DOHH2 (cell line): ENCODE measurements around the gene ANP32B.

ENCODE experiments used
- H3F3A ChIP-seq: fragments of 200-600 bp; sonication (generic), shearing (Covaris generic); 2 replicates; pipeline ENCODE4 v1.6.0; 2016; ENCODE audit warnings: antibody characterized with exemption, mild to moderate bottlenecking; ENCODE audit not compliant: control insufficient read depth, insufficient read depth
- H3K27ac ChIP-seq: fragments of 200-600 bp; sonication (generic); 2 replicates; pipeline ENCODE4 v1.5.1; 2014; ENCODE audit warnings: low read depth, mild to moderate bottlenecking, low read length, moderate library complexity
- H3K27me3 ChIP-seq: fragments of 200-600 bp; sonication (generic); 2 replicates; pipeline ENCODE4 v1.6.1; 2014; ENCODE audit warnings: mild to moderate bottlenecking, low read length, mixed read lengths; ENCODE audit not compliant: control insufficient read depth
- H3K36me3 ChIP-seq: fragments of 200-600 bp; sonication (generic); 2 replicates; pipeline ENCODE4 v1.6.1; 2014; ENCODE audit warnings: mild to moderate bottlenecking, low read length, moderate library complexity, mixed read lengths; ENCODE audit not compliant: control insufficient read depth
- H3K4me1 ChIP-seq: fragments of 200-600 bp; sonication (generic); 2 replicates; pipeline ENCODE4 v1.6.1; 2014; ENCODE audit warnings: mild to moderate bottlenecking, low read length, mixed read lengths; ENCODE audit not compliant: control insufficient read depth
- H3K4me2 ChIP-seq: fragments of 200-600 bp; sonication (generic); 2 replicates; pipeline ENCODE4 v1.6.0; 2014; ENCODE audit warnings: mild to moderate bottlenecking, low read length, moderate library complexity
- H3K4me3 ChIP-seq: fragments of 200-600 bp; sonication (generic); 2 replicates; pipeline ENCODE4 v1.5.1; 2014; ENCODE audit warnings: mild to moderate bottlenecking, low read length, mixed read lengths
- H3K79me2 ChIP-seq: fragments of 200-600 bp; sonication (generic); 2 replicates; pipeline ENCODE4 v1.6.1; 2014; ENCODE audit warnings: mild to moderate bottlenecking, low read length, mixed read lengths; ENCODE audit not compliant: control insufficient read depth
- H3K9me2 ChIP-seq: fragments of 200-600 bp; sonication (generic); replicated peaks from 2 replicates; pipeline ENCODE4 v1.6.1; 2014; ENCODE audit warnings: mild to moderate bottlenecking, low read length, mixed read lengths; ENCODE audit not compliant: control insufficient read depth
- H3K9me3 ChIP-seq: fragments of 200-600 bp; sonication (generic); 2 replicates; pipeline ENCODE4 v1.6.1; 2014; ENCODE audit warnings: antibody characterized with exemption, low read length, mixed read lengths; ENCODE audit not compliant: control insufficient read depth, insufficient read depth
- H4K20me1 ChIP-seq: fragments of 200-600 bp; sonication (generic); 2 replicates; pipeline ENCODE4 v1.6.0; 2014; ENCODE audit warnings: low read depth, mild to moderate bottlenecking, antibody characterized with exemption, low read length, moderate library complexity; ENCODE audit not compliant: control insufficient read depth, insufficient read depth
- EZH2phosphoT487 ChIP-seq: fragments of 200-600 bp; sonication (generic); IDR thresholded peaks from 2 replicates; pipeline ENCODE4 v1.6.1; 2017; ENCODE audit warnings: borderline replicate concordance, mild to moderate bottlenecking, antibody characterized with exemption, low read length, moderate library complexity, mixed read lengths
- TF ChIP-seq, protein P1 (sequence below): fragments of 200-600 bp; sonication (generic); IDR thresholded peaks from one replicate; pipeline ENCODE4 v1.5.1; 2014; ENCODE audit warnings: antibody characterized with exemption, mild to moderate bottlenecking, low read depth, low read length; ENCODE audit not compliant: poor library complexity, severe bottlenecking

The ANP32B gene

DNA sequence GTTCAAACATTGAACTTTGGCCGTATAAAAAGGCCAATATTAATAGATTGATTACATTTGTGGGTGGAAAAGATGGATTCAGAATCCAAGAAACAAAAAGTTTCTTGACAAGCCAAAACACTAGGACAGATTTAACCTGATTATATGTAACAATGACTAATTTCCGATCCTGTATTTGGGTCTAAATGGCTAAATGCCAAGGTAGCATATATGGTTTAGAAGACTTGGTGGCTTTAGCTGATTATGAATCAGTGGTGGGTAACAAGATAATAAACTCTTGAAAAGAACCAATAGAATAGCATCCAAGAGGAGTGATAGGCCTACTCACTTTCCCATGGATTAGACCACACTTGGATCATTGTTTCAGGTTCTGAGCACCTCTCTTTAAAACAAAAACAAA lies 21.8 kb upstream of the ANP32B start:
- Histone ChIP-seq H3K9me3 (no peaks in the 10 kb centered on the region), H3K4me3 (no peak overlapping the region), H3K79me2 (no peaks in the 10 kb centered on the region), H3F3A (0 out of 2 replicates have a peak, but pooled peaks cover 2% of the 10 kb centered on the region), H3K27me3 (no peaks in the 10 kb centered on the region), H4K20me1 (no peaks in the 10 kb centered on the region), H3K4me2 (no peak overlapping the region), H3K9me2 (no peaks in the 10 kb centered on the region), H3K4me1 (peaks cover 6% of the 10 kb centered on the region), H3K27ac (no peak overlapping the region), H3K36me3 (no peaks in the 10 kb centered on the region)
- TF ChIP-seq EZH2phosphoT487, result no peak
- TF ChIP-seq, protein P1, sequence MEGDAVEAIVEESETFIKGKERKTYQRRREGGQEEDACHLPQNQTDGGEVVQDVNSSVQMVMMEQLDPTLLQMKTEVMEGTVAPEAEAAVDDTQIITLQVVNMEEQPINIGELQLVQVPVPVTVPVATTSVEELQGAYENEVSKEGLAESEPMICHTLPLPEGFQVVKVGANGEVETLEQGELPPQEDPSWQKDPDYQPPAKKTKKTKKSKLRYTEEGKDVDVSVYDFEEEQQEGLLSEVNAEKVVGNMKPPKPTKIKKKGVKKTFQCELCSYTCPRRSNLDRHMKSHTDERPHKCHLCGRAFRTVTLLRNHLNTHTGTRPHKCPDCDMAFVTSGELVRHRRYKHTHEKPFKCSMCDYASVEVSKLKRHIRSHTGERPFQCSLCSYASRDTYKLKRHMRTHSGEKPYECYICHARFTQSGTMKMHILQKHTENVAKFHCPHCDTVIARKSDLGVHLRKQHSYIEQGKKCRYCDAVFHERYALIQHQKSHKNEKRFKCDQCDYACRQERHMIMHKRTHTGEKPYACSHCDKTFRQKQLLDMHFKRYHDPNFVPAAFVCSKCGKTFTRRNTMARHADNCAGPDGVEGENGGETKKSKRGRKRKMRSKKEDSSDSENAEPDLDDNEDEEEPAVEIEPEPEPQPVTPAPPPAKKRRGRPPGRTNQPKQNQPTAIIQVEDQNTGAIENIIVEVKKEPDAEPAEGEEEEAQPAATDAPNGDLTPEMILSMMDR, result no peak

- no peak overlapping the region for H3K4me3 ChIP-seq
- no peaks in the 10 kb centered on the region for H3K36me3 ChIP-seq
- no peaks in the 10 kb centered on the region for H3K27me3 ChIP-seq
- H3K27ac ChIP-seq, result no peak overlapping the region
- peaks cover 10% of the 10 kb centered on the region for H3K4me1 ChIP-seq
- H3K4me2 ChIP-seq, result no peak overlapping the region
- H3K79me2 ChIP-seq, result no peaks in the 10 kb centered on the region
- no peaks in the 10 kb centered on the region for H3F3A ChIP-seq
- no peaks in the 10 kb centered on the region for H3K9me2 ChIP-seq
- H3K9me3 ChIP-seq, result no peaks in the 10 kb centered on the region
- TF ChIP-seq, protein P1, result no peak
- no peak for TF ChIP-seq EZH2phosphoT487
- no peaks in the 10 kb centered on the region for H4K20me1 ChIP-seq
Measured at GRCh38 chr9:97962136-97962535, 21.0 kb upstream of the ANP32B start.

- TF ChIP-seq, protein P1, result no peak
- no peak for TF ChIP-seq EZH2phosphoT487
- Histone ChIP-seq H3K9me2 (no peaks in the 10 kb centered on the region), H4K20me1 (no peaks in the 10 kb centered on the region), H3K4me1 (peaks cover 14% of the 10 kb centered on the region), H3K79me2 (no peaks in the 10 kb centered on the region), H3K27me3 (no peaks in the 10 kb centered on the region), H3K4me2 (no peak overlapping the region), H3K4me3 (no peak overlapping the region), H3F3A (no peaks in the 10 kb centered on the region), H3K9me3 (no peaks in the 10 kb centered on the region), H3K36me3 (no peaks in the 10 kb centered on the region), H3K27ac (no peak overlapping the region)
Measured at GRCh38 chr9:97962575-97962974, 20.6 kb upstream of the ANP32B start.

GRCh38 chr9:97963232-97963631 lies 19.9 kb upstream of the ANP32B start:
- H3K4me1 ChIP-seq, result peaks cover 14% of the 10 kb centered on the region
- H3K79me2 ChIP-seq, result no peaks in the 10 kb centered on the region
- no peaks in the 10 kb centered on the region for H3K9me3 ChIP-seq
- no peaks in the 10 kb centered on the region for H4K20me1 ChIP-seq
- no peak overlapping the region for H3K4me3 ChIP-seq
- H3K4me2 ChIP-seq, result no peak overlapping the region
- no peaks in the 10 kb centered on the region for H3K36me3 ChIP-seq
- no peak overlapping the region for H3K27ac ChIP-seq
- H3F3A ChIP-seq, result no peaks in the 10 kb centered on the region
- H3K9me2 ChIP-seq, result no peaks in the 10 kb centered on the region
- no peak for TF ChIP-seq EZH2phosphoT487
- TF ChIP-seq, protein P1, result no peak
- H3K27me3 ChIP-seq, result no peaks in the 10 kb centered on the region
